ENCODE data around the gene S100A3.

DNA sequence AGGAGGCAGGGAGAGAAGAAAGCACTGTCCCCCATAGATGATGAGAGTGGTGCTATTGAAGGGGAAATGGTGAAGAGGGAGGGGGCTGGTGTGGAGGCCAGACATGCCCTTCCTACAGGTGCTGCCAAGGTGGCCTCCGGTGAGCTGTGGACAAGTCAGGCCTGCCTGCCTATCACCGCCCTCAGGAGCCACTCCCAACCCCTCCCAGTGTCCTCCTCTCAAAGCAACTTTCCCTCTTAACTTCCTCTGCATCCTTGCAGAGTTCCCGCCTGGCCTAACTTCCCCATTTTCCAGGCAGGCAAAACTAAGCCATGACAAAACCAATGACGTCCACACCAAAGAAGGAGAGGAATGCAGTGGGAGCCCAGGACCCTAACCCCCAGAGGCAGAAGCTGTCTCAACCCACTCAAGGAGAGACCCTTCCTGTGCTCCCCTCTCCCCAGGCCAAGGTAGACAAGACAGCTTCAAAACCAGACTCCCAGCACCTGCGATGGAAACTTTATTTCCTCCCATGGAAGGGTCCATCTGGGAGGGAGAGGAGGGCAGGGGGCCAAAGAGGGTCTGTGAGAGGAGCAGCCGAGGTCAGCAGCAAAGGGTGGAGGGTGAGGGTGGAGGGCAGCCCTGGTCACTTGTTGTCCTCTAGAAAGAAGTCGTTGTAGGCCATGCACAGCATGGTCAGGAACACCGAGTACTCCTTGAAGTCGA, 12.2 kb downstream of the S100A3 start:
- TF ChIP-seq TAF1 (IDR thresholded peaks at IDR 0.05; ENCODE audit: borderline replicate concordance, low read depth, low read length), result no peak
- no peak for TF ChIP-seq POLR2A (IDR thresholded peaks at IDR 0.05; ENCODE audit: low read depth, low read length)
- no peak for TF ChIP-seq POLR2AphosphoS5 (IDR thresholded peaks at IDR 0.05; ENCODE audit: low read depth, low read length)

All from GM12892 (cell line).